H1 (cell line): Measurements from ENCODE around the gene GEMIN7. TPM values are rescaled to one million over a fixed set of nuclear protein-coding genes. Genes with fewer than 3 reads are reported as not detected.

ENCODE experiments used
- CTCF ChIA-PET: fragments of 300-600 bp; sonication (Branson Sonifier 250); formaldehyde crosslinking; loops from one replicate; lab custom pipeline; 2021; ENCODE audit not compliant: partially characterized antibody; lab: Charles Lee
- POLR2A ChIA-PET: fragments of 300-600 bp; sonication (Branson Sonifier 250); formaldehyde crosslinking; loops from one replicate; lab custom pipeline; 2021; ENCODE audit warnings: inconsistent platforms; ENCODE audit not compliant: partially characterized antibody; lab: Charles Lee
- DNase-seq, 2 experiments: peaks; one replicate each; pipeline versions ENCODE4 v3.0.0 to v3.0.0-alpha.2; 2010 to 2022; ENCODE audit warnings: low spot score in 2 of 2, low read depth in 1 of 2, mixed read lengths in 1 of 2
- FAIRE-seq: peaks from 2 replicates; lab custom pipeline; 2011; peaks lifted over from hg19 to GRCh38; lab: Jason Lieb, UNC
- H2AFZ ChIP-seq: 2 replicates; pipeline ENCODE4 v1.8.1; 2012; ENCODE audit warnings: low read length, inconsistent platforms
- H2AK5ac ChIP-seq: 2 replicates; pipeline ENCODE4 v1.6.1; 2013; ENCODE audit warnings: low read depth, low read length
- H2BK120ac ChIP-seq: replicated peaks from 2 replicates; pipeline ENCODE3; 2013; ENCODE audit warnings: low read depth, low read length, inconsistent platforms
- H2BK12ac ChIP-seq: 2 replicates; pipeline ENCODE4 v1.6.1; 2013; ENCODE audit warnings: low read depth, low read length
- H2BK15ac ChIP-seq: 2 replicates; pipeline ENCODE4 v1.6.1; 2013; ENCODE audit warnings: low read length
- H2BK20ac ChIP-seq: 2 replicates; pipeline ENCODE4 v1.6.1; 2013; ENCODE audit warnings: low read length
- H2BK5ac ChIP-seq: 2 replicates; pipeline ENCODE4 v1.6.1; 2013; ENCODE audit warnings: low read depth, low read length
- H3K14ac ChIP-seq: 2 replicates; pipeline ENCODE4 v1.6.1; 2013; ENCODE audit warnings: inconsistent platforms; ENCODE audit not compliant: insufficient read length
- H3K18ac ChIP-seq: 2 replicates; pipeline ENCODE4 v1.6.1; 2013; ENCODE audit warnings: low read length; ENCODE audit errors: extremely low read depth
- H3K23ac ChIP-seq: 2 replicates; pipeline ENCODE4 v1.6.1; 2013; ENCODE audit warnings: inconsistent platforms; ENCODE audit not compliant: insufficient read length
- H3K23me2 ChIP-seq: 2 replicates; pipeline ENCODE4 v1.6.1; 2013; ENCODE audit warnings: low read depth, low read length
- H3K27ac ChIP-seq: 2 replicates; pipeline ENCODE4 v1.6.1; 2011; ENCODE audit warnings: low read depth, low read length, inconsistent platforms
- H3K27me3 ChIP-seq, 4 experiments: replicated peaks in 1 of 4; 1 replicate in 1 of 4; 2 replicates in 3 of 4; pipeline versions ENCODE4 v1.6.1 to v1.8.1; 2011 to 2013; ENCODE audit warnings: low read length in 3 of 4, mild to moderate bottlenecking in 3 of 4, inconsistent platforms in 2 of 4, mixed read lengths in 2 of 4, moderate library complexity in 1 of 4; ENCODE audit not compliant: control insufficient read depth in 3 of 4, insufficient read depth in 3 of 4; ENCODE audit errors: extremely low read depth in 1 of 4
- H3K36me3 ChIP-seq, 4 experiments: 2 replicates each; pipeline versions ENCODE4 v1.6.1 to v1.8.1; 2011 to 2013; ENCODE audit warnings: mild to moderate bottlenecking in 4 of 4, low read length in 3 of 4, moderate library complexity in 2 of 4, control low read depth in 1 of 4, inconsistent platforms in 1 of 4; ENCODE audit not compliant: insufficient read depth in 4 of 4, control insufficient read depth in 2 of 4
- H3K4ac ChIP-seq: replicated peaks from 2 replicates; pipeline ENCODE3; 2013; ENCODE audit warnings: low read length, low read depth, mixed read lengths, inconsistent platforms; ENCODE audit not compliant: insufficient read length
- H3K4me1 ChIP-seq, 4 experiments: replicated peaks in 1 of 4; 1 replicate in 1 of 4; 2 replicates in 3 of 4; pipeline versions ENCODE4 v1.6.1 to v1.8.1; 2011 to 2013; ENCODE audit warnings: low read length in 3 of 4, inconsistent platforms in 2 of 4, mixed read lengths in 1 of 4; ENCODE audit not compliant: insufficient read depth in 4 of 4, control insufficient read depth in 3 of 4
- H3K4me2 ChIP-seq, 2 experiments: 2 replicates each; pipeline versions ENCODE4 v1.6.1 to v1.8.1; 2011 to 2013; ENCODE audit warnings: low read depth in 2 of 2, low read length in 2 of 2, control low read depth in 1 of 2, inconsistent platforms in 1 of 2, mild to moderate bottlenecking in 1 of 2; ENCODE audit not compliant: insufficient read depth in 1 of 2
- H3K4me3 ChIP-seq, 4 experiments: fragments of 200-600, 300-600 bp in 1 of 4; sonication (generic), shearing (Covaris generic), sonication (Bioruptor Twin) in 1 of 4; 2 replicates each; pipeline versions ENCODE4 v1.5.1 to v1.8.1; 2011 to 2016; ENCODE audit warnings: low read length in 4 of 4, low read depth in 3 of 4, control low read depth in 2 of 4, inconsistent platforms in 2 of 4, mild to moderate bottlenecking in 2 of 4, mixed read lengths in 1 of 4, moderate library complexity in 1 of 4; ENCODE audit not compliant: insufficient read depth in 2 of 4; ENCODE audit errors: extremely low read depth in 1 of 4
- H3K56ac ChIP-seq: replicated peaks from 2 replicates; pipeline ENCODE3; 2013; ENCODE audit warnings: low read depth, mild to moderate bottlenecking, mixed read lengths, low read length, inconsistent platforms; ENCODE audit not compliant: insufficient read length
- H3K79me1 ChIP-seq: 2 replicates; pipeline ENCODE4 v1.6.1; 2013; ENCODE audit warnings: low read depth, low read length, control low read depth
- H3K79me2 ChIP-seq, 2 experiments: 2 replicates each; pipeline versions ENCODE4 v1.6.1 to v1.8.1; 2012 to 2013; ENCODE audit warnings: low read length in 2 of 2, mild to moderate bottlenecking in 2 of 2, inconsistent platforms in 1 of 2; ENCODE audit not compliant: insufficient read depth in 2 of 2, control insufficient read depth in 1 of 2
- H3K9ac ChIP-seq, 4 experiments: replicated peaks in 1 of 4; 1 replicate in 1 of 4; 2 replicates in 3 of 4; pipeline versions ENCODE4 v1.6.1 to v1.8.1; 2011 to 2013; ENCODE audit warnings: low read depth in 3 of 4, low read length in 3 of 4, control low read depth in 2 of 4, mild to moderate bottlenecking in 2 of 4, moderate library complexity in 2 of 4, inconsistent platforms in 1 of 4; ENCODE audit errors: extremely low read depth in 1 of 4
- H3K9me3 ChIP-seq, 2 experiments: 2 replicates each; pipeline versions ENCODE4 v1.6.1 to v1.8.1; 2012 to 2013; ENCODE audit warnings: mild to moderate bottlenecking in 2 of 2, moderate library complexity in 2 of 2, control low read depth in 1 of 2, inconsistent platforms in 1 of 2, low read depth in 1 of 2, low read length in 1 of 2, mixed read lengths in 1 of 2; ENCODE audit not compliant: insufficient read depth in 2 of 2
- H4K20me1 ChIP-seq, 2 experiments: replicated peaks in 1 of 2; 2 replicates each; pipeline versions ENCODE3 to v1.8.1; 2011 to 2013; ENCODE audit warnings: inconsistent platforms in 2 of 2, low read length in 2 of 2, mild to moderate bottlenecking in 1 of 2; ENCODE audit not compliant: insufficient read depth in 2 of 2, control insufficient read depth in 1 of 2
- H4K5ac ChIP-seq: 2 replicates; pipeline ENCODE4 v1.6.1; 2013; ENCODE audit warnings: low read length, low read depth, mixed read lengths, inconsistent platforms; ENCODE audit not compliant: insufficient read length
- H4K8ac ChIP-seq: 2 replicates; pipeline ENCODE4 v1.8.0; 2013; ENCODE audit warnings: mild to moderate bottlenecking, moderate library complexity, low read length, inconsistent platforms; ENCODE audit not compliant: insufficient read depth; ENCODE audit errors: extremely low read depth
- H4K91ac ChIP-seq: replicated peaks from 2 replicates; pipeline ENCODE3; 2013; ENCODE audit warnings: low read length, mixed read lengths, inconsistent platforms; ENCODE audit not compliant: insufficient read length
- ATF3 ChIP-seq: IDR thresholded peaks from 2 replicates; pipeline ENCODE4 v1.6.1; 2011; ENCODE audit warnings: low read depth, mild to moderate bottlenecking, low read length; ENCODE audit not compliant: insufficient read depth
- CBX5 ChIP-seq: fragments of 300-800, 300-1000 bp; sonication (generic); IDR thresholded peaks from 2 replicates; pipeline ENCODE4 v1.7.1; 2016; ENCODE audit warnings: antibody characterized with exemption, low read length, low read depth
- CTBP2 ChIP-seq: IDR thresholded peaks from 2 replicates; pipeline ENCODE4 v1.7.0; 2011; ENCODE audit warnings: borderline replicate concordance, mild to moderate bottlenecking, moderate library complexity, mixed read lengths, low read length; ENCODE audit not compliant: insufficient read depth, insufficient read length
- HDAC2 ChIP-seq, 2 experiments: fragments of 300-600 bp in 1 of 2; sonication (generic) in 1 of 2; IDR thresholded peaks; 2 replicates each; pipeline ENCODE4 v1.6.1; 2011 to 2012; ENCODE audit warnings: low read depth in 2 of 2, low read length in 2 of 2, mild to moderate bottlenecking in 2 of 2, moderate library complexity in 2 of 2, borderline replicate concordance in 1 of 2, inconsistent platforms in 1 of 2
- MAX ChIP-seq: IDR thresholded peaks from 2 replicates; pipeline ENCODE4 v1.6.1; 2012; ENCODE audit warnings: inconsistent platforms
- PHF8 ChIP-seq: fragments of 200-600 bp; sonication (generic); conservative IDR thresholded peaks from 2 replicates; pipeline ENCODE4 v1.7.1; 2012; ENCODE audit warnings: low read depth, mild to moderate bottlenecking, inconsistent platforms, low read length, moderate library complexity
- POU5F1 ChIP-seq: IDR thresholded peaks from 2 replicates; pipeline ENCODE4 v1.6.1; 2011; ENCODE audit warnings: low read depth, mild to moderate bottlenecking, low read length, moderate library complexity
- RAD21 ChIP-seq, 2 experiments: IDR thresholded peaks in 1 of 2; conservative IDR thresholded peaks in 1 of 2; 2 replicates each; pipeline ENCODE4 v1.6.1; 2011; ENCODE audit warnings: low read depth in 2 of 2, low read length in 2 of 2, improper control_type of control experiment in 1 of 2, inconsistent platforms in 1 of 2, mild to moderate bottlenecking in 1 of 2, moderate library complexity in 1 of 2
- RNF2 ChIP-seq: fragments of 200-900, 300-1000 bp; sonication (generic); IDR thresholded peaks from 2 replicates; pipeline ENCODE4 v1.7.1; 2016; ENCODE audit warnings: borderline replicate concordance, low read depth, mild to moderate bottlenecking, antibody characterized with exemption, low read length; ENCODE audit not compliant: poor library complexity, severe bottlenecking; ENCODE audit errors: missing control alignments
- TAF7 ChIP-seq: optimal IDR thresholded peaks from 2 replicates; pipeline ENCODE3; 2011; ENCODE audit warnings: low read depth, mild to moderate bottlenecking, inconsistent platforms, low read length, moderate library complexity, borderline replicate concordance
- ZNF274 ChIP-seq: IDR thresholded peaks from 2 replicates; pipeline ENCODE4 v1.7.0; 2012; ENCODE audit warnings: low read length, borderline replicate concordance; ENCODE audit errors: extremely low read depth
- WGBS, 2 experiments: shearing (Covaris generic) in 1 of 2; methylation state at CpG; one replicate each; pipeline versions ENCODE4 v1.1.6 to v1.1.7; 2013 to 2015; ENCODE audit warnings: low lambda C conversion rate in 2 of 2, mixed read lengths in 2 of 2, inconsistent platforms in 1 of 2, low coverage in 1 of 2, missing lambda C conversion rate in 1 of 2; ENCODE audit not compliant: insufficient replicate concordance in 2 of 2, insufficient coverage in 1 of 2, insufficient read length in 1 of 2; ENCODE audit errors: extremely low coverage in 1 of 2, missing lambda C conversion rate in 1 of 2; 5-methylcytosine and 5-hydroxymethylcytosine counted together
- polyA plus RNA-seq, 7 experiments: library from polyadenylated mRNA; depleted of rRNA in 3 of 7; stranded (reverse) in 5 of 7; unstranded in 2 of 7; fragments of >200 nt in 5 of 7; fragments of 200-250 nt in 2 of 7; gene quantifications; 1 replicate in 5 of 7; 2 replicates in 1 of 7; 4 replicates in 1 of 7; pipeline versions ENCODE4 v1.2.1 to v1.2.3, GENCODE V29; 2011 to 2013; ENCODE audit warnings: missing spikeins in 2 of 7, mixed read lengths in 2 of 7
- total RNA-seq: library from RNA; stranded (reverse); fragmentation: NEBNext Ultra II Directional; extraction: Animal tissue kit (Norgen Biotek cat#: 25700); gene quantifications from 2 replicates; pipeline ENCODE4 v1.2.1, GENCODE V29; 2021

The GEMIN7 gene
- total and polyA plus RNA-seq, 2 of the 8 experiments (the other 6 are each of a cell fraction or from before 2014, with no cell fraction given): 48.0 to 91.6 TPM

GRCh38 chr19:45032421-45032820 lies 46.6 kb upstream of the GEMIN7 start:
- no peaks in the 10 kb centered on the region for H3K27me3 ChIP-seq
- H2AFZ ChIP-seq: no peak overlapping the region
- no peak overlapping the region for H2BK120ac ChIP-seq
- 93% methylated on average over 18 of the region's 18 CpGs; no CpG with 5 or more reads in 1 of the 2 experiments for WGBS, 2 experiments
- no peak overlapping the region for H3K9ac ChIP-seq
- H3K27ac ChIP-seq: no peak overlapping the region
- H3K14ac ChIP-seq: no peak overlapping the region
- H2BK20ac ChIP-seq: no peak overlapping the region
- no peak overlapping the region for H3K56ac ChIP-seq
- no peaks in the 10 kb centered on the region for H4K20me1 ChIP-seq
- POLR2A ChIA-PET: interaction anchor here (1.6 kb wide), 1 partner anchor 19 kb away, joined by 3 read pairs; no protein-coding TSS in a partner anchor
- no peak overlapping the region for H3K4ac ChIP-seq
- no peak overlapping the region for H3K4me2 ChIP-seq
- H2AK5ac ChIP-seq: no peak overlapping the region
- peaks cover 0 to 11% (median 2%) of the 10 kb centered on the region in 4 experiments; a peak in 3 of 8 replicates for H3K36me3 ChIP-seq
- no peak overlapping the region for H2BK12ac ChIP-seq
- no peaks in the 10 kb centered on the region for H3K79me1 ChIP-seq
- no peak overlapping the region for H4K5ac ChIP-seq
- H4K91ac ChIP-seq: no peak overlapping the region
- DNase-seq (no peak), FAIRE-seq (no peak)
- no peak overlapping the region for H3K4me3 ChIP-seq
- no peaks in the 10 kb centered on the region for H3K4me1 ChIP-seq
- no peaks in the 10 kb centered on the region for H3K23me2 ChIP-seq
- no peak overlapping the region for H3K23ac ChIP-seq
- H2BK15ac ChIP-seq: no peak overlapping the region
- no peak overlapping the region for H4K8ac ChIP-seq
- no peak overlapping the region for H2BK5ac ChIP-seq
- CTCF ChIA-PET: interaction anchor here (1.1 to 1.6 kb wide), 4 partner anchors 18 to 116 kb away, joined by 3 to 5 read pairs (median 4); no protein-coding TSS in a partner anchor
- H3K9me3 ChIP-seq: no peaks in the 10 kb centered on the region
- no peaks in the 10 kb centered on the region for H3K79me2 ChIP-seq
- no peak overlapping the region for H3K18ac ChIP-seq
- TF ChIP-seq ATF3: no peak
- no peak for TF ChIP-seq TAF7
- TF ChIP-seq PHF8: no peak
- no peak for TF ChIP-seq MAX
- TF ChIP-seq ZNF274: no peak
- no peak for TF ChIP-seq RAD21 (IDR thresholded peaks at IDR 0.05 in 1 of 2, conservative IDR thresholded peaks at IDR 0.05 in 1 of 2; ENCODE audit: low read depth in 2 of 2, low read length in 2 of 2)
- no peak for TF ChIP-seq POU5F1
- TF ChIP-seq CBX5: no peak
- no peak for TF ChIP-seq RNF2
- TF ChIP-seq HDAC2 (IDR thresholded peaks at IDR 0.05; ENCODE audit: borderline replicate concordance in 1 of 2, low read depth in 2 of 2, low read length in 2 of 2): no peak
- TF ChIP-seq CTBP2: no peak
